ENCODE data around the gene EMC8. TPM values are rescaled to one million over a fixed set of nuclear protein-coding genes. Genes with fewer than 3 reads are reported as not detected.

EMC8 gene
- total RNA-seq, 1 donor: 28.3 TPM

GRCh38 chr16:85793662-85794298, 5.6 kb downstream of the EMC8 start:
- no peak for DNase-seq (ENCODE audit: low read depth in 2 of 3, low spot score in 2 of 3)

DNA sequence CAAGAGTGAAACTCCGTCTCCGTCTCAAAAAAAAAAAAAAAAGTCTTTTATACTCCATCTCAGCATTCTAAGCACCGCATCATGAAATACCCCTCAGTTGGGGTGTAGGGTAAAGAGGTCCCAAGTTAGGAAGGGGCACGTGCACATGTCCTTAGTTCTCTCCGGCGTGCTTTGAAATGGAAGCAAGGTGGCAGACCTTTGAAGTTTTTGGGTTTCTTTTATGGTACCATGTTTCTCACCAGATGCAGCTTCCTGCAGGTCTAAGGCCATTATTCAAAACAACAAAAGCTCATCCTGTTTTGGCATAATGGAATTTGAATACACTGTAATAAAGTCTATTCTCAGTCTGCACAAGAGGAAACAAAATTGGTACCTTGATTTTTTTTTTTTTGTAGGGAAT, 9.6 kb downstream of the EMC8 start:
- no peak for DNase-seq (ENCODE audit: low read depth in 2 of 3, low spot score in 2 of 3)

- DNase-seq (ENCODE audit: low read depth in 2 of 3, low spot score in 2 of 3): no peak
These were observed 10.5 kb downstream of the EMC8 start for GRCh38 chr16:85788819-85789218.

- DNase-seq (ENCODE audit: low read depth in 2 of 3, low spot score in 2 of 3): no peak
These were observed 13.4 kb downstream of the EMC8 start for GRCh38 chr16:85785927-85786326.

GRCh38 chr16:85784813-85785212, 14.5 kb downstream of the EMC8 start:
- DNase-seq (ENCODE audit: low read depth in 2 of 3, low spot score in 2 of 3): no peak

- no peak for DNase-seq (ENCODE audit: low read depth in 2 of 3, low spot score in 2 of 3)
These were observed 15.9 kb downstream of the EMC8 start for GRCh38 chr16:85783441-85783840.

GRCh38 chr16:85782451-85782850, 16.9 kb downstream of the EMC8 start:
- no peak for DNase-seq (ENCODE audit: low read depth in 2 of 3, low spot score in 2 of 3)

DNA sequence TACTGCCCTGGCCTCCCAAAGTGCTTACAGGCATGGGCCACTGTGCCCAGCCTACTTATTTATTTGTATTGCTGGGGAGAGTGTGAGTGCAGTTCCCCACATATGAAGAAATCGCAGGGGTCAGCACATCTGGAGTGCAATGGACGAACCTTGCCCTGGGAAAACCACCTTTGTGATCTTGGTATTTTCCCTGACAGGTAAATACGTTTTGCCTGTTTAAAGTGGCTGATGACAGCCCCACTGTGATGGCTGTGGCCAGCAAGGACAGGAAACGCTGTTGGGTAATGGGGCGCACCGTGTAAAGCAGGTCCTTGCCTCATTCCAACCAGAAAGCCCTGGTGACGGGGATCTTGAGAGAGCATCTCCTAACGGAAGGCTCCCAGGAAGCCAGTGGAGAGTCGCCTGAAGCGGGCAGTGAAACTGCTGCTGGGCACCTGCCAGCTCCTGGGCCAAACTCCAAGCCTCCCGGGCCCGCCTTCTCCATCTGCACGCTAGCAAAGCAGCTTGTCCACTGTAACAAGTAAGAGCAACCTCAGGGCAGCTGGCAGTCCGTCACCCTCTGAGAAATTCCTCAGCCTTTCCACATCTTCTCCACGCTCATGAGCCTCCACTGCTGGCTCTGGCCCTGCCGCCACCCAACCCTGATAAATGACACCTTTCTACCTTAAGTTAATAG, 17.5 kb downstream of the EMC8 start:
- no peak for DNase-seq (ENCODE audit: low read depth in 2 of 3, low spot score in 2 of 3)

- DNase-seq (ENCODE audit: low read depth in 2 of 3, low spot score in 2 of 3): no peak
These were observed 18.2 kb downstream of the EMC8 start for GRCh38 chr16:85781156-85781555.

DNA sequence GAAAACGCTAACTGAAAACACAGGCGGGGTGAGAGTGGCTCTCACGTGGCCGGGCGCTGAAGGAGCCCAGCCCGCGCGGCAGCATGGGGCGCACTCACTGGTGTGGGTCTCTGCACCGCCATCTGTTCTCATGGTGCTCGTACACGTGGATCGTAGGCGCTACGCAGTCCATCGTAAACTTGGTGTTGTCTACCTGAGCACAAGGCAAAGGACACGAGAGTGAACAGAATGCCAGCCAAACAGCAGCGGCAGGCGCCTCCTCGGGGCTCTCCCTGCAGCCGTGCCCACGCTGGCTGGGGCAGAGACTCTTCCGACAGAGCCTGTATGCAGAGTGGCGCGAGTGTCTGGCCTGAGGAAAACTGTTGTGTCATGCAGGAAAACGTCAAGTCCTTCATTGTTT, 19.1 kb downstream of the EMC8 start:
- no peak for DNase-seq (ENCODE audit: low read depth in 2 of 3, low spot score in 2 of 3)

- no peak for DNase-seq (ENCODE audit: low read depth in 2 of 3, low spot score in 2 of 3)
These were observed 20.5 kb downstream of the EMC8 start for GRCh38 chr16:85778873-85779272.

DNA sequence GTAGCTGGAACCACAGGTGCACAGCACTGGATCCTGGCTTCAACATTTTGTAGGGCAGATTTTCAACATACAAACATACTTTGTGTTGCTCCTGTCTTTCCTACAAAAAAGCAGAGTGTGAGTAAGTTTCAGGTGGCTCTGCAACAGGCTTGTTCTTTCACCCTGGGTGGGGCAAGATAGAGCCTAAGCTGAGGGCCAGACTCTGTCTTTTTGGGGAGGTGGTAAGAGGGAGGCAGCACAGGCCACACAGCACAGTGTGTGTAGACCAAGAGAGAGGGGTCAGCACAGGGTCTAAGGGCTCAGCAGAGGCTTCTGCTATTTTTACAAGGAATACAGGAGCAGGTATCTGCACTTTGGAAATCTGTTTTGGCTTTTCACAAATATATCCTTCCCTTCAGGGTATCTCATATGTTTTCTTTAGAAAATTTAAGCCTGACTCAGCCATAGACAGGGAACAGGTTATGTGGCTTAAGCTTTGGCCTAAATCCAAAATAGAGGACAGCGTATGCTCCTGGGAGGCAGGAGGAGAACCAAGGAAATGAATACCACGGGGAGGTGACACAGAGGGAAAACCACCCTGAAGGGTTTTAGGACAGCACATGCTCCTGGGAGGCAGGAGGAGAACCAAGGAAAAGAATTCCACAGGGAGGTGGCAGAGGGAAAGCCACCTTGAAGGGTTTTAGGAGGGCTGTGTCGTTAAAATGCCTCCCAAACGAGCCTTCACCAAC, 21.6 kb downstream of the EMC8 start:
- DNase-seq (ENCODE audit: low read depth in 2 of 3, low spot score in 2 of 3): no peak

DNA sequence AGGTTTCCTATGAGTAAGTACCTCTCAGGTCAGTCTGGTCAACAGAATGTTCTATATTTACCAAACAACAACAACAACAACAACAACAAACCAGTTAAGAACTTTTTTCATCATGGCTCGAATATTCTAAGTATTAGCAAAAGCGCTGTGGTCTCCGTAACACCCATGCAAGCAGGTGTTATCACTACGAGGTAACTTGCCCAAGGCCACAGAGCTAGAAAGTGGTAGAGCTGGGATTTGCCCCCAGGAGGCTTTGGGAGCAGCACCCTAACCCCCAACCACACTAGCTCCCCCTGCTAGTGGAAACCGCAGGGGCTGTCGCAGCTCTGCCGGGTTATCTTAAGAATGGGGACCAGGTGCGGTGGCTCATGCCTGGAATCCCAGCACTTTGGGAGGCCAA, 24.5 kb downstream of the EMC8 start:
- no peak for DNase-seq (ENCODE audit: low read depth in 2 of 3, low spot score in 2 of 3)

DNA sequence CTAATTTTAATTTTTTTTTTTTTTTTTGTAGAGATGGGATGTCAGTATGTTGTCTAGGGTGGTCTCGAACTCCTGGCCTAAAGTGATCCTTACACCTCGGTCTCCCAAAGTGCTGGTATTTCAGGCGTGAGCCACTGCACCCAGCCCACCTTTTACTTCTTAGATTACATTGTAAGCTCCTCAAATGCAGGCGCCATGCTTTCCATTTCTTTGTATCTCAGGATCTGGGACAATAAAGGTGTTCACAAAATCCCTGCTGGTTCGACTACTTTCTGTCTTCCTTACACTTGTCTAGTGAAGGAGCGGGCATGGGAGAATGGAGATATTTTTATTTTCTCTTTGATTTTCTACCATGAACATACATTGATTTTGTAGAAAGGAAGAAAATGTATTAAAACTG, 25.2 kb downstream of the EMC8 start:
- DNase-seq (ENCODE audit: low read depth in 2 of 3, low spot score in 2 of 3): no peak

DNA sequence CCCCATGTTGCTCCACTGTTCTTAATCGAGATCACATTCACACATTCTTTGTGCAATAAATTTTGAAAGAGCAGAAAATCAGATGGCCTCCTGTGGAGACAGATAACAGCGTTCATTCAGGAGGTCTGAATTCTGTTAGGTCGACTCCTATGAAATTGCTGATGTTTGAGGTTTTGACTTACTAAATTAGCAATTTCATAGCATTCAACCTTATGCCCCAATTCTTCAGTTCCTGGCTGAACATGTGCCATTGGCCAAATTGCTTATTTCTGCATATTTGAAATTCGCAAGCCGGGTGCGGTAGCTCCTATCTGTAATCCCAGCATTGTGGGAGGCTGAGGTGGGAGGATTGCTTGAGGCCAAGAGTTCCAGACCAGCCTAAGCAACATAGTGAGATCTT, 26.3 kb downstream of the EMC8 start:
- DNase-seq (ENCODE audit: low read depth in 2 of 3, low spot score in 2 of 3): no peak

DNA sequence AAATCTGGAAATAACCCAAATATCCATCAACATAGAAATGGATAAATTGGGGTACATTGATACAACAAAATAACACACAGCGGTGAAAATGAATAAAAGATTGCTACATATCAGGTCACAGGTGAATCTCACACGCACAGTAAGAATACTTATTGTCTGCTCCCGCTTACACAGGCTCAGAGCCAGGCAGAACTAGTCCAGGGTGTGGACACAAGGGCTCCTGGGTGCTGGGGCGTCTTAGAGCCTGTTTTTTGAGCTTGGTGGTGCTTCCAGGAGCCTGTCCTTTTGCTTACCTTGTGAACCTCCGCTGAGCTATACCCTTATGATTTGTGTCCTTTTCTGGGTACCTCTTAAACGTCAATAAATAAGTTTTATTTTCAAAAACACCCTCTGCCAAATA, 28.6 kb downstream of the EMC8 start:
- no peak for DNase-seq (ENCODE audit: low read depth in 2 of 3, low spot score in 2 of 3)

- DNase-seq (ENCODE audit: low read depth in 2 of 3, low spot score in 2 of 3): no peak
These were observed 31.1 kb downstream of the EMC8 start for GRCh38 chr16:85768199-85768598.

- no peak for DNase-seq (ENCODE audit: low read depth in 2 of 3, low spot score in 2 of 3)
These were observed 31.8 kb downstream of the EMC8 start for GRCh38 chr16:85767531-85767930.

DNA sequence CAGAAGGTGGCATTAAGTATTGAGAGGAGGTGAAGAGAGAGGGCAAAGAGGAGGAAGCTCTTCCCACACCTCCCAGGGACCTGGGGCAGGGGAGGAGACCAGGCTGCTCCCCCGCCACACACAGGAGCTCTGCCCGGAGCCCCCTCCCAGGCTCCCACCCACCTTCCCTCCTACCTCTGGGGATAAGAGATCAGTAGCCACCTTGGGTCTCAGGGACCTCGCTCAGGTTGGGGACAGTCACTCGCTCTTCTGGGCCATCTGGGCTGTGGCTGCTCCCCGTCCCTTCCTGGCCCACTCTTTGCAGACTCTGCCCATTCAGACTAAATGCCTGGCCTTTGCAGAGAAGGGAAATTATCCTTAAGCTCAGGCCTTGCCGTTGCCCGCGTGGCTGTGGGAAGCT, 33.6 kb downstream of the EMC8 start:
- no peak for DNase-seq (ENCODE audit: low read depth in 2 of 3, low spot score in 2 of 3)

DNA sequence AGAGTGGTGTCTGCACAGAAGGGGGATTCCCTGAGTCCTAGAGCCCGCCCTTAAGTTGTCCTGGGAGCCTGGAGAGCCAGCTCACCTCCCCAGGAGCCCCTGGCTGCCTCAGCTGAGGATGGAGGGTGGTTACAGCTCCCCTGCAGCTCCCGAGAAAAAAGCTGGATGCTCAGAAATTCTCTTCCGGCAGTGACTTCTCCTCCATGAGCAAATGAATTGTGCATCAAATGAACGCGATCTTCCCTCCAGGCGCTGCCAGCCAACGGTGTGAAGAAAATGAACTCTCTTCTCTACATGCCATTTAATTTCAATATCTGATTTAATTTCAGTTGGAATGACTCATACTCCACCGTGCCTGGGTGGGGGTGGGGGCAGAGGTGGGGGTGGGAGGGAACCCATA, 34.1 kb downstream of the EMC8 start:
- DNase-seq (ENCODE audit: low read depth in 2 of 3, low spot score in 2 of 3): no peak

- DNase-seq (ENCODE audit: low read depth in 2 of 3, low spot score in 2 of 3): no peak
These were observed 35.7 kb downstream of the EMC8 start for GRCh38 chr16:85763616-85764015.

GRCh38 chr16:85762970-85763369, 36.4 kb downstream of the EMC8 start:
- no peak for DNase-seq (ENCODE audit: low read depth in 2 of 3, low spot score in 2 of 3)
